ENCODE measurements around the gene NDC1.

- TF ChIP-seq CTCF (IDR thresholded peaks at IDR 0.05) (no peak), POLR2A (IDR thresholded peaks at IDR 0.05) (no peak)
Measured at GRCh38 chr1:53734650-53735211, 103.4 kb downstream of the NDC1 start.
